ENCODE results near the gene SPOCK3.

The SPOCK3 gene

DNA sequence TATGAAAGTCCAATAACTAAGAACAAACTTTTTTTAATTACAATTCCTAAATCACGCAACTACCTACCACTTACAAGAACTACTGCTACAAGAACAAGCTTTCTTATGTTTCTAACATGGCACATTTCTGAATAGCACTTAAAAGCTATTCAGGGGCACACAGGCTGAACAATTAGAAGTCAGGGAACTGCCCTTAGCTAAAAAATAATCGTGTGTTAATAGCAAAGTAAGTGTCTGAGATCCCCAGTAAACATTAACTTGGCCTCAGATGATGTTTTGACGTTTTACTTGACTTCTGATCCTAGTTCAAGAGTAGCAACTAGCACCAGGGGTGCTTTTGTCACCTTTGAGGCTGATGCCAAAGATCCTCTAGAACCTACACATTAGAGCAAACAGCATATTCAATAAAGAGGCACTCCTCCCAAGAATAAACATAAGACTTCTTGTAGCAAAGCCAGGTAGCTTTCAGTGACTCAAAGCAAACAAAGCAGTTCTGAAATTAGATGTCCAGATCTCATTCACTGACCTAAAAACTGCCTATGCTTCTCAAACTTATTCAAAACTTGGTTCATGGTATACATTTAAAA lies 16.2 kb downstream of the SPOCK3 start:
- H3K9me3 Mint-ChIP-seq, result no peaks in the 10 kb centered on the region
- no peaks in the 10 kb centered on the region for H3K4me1 Mint-ChIP-seq (ENCODE audit: low read depth)
- H3K36me3 Mint-ChIP-seq (ENCODE audit: low read depth), result no peaks in the 10 kb centered on the region
- H3K27me3 Mint-ChIP-seq (ENCODE audit: low read depth), result no peaks in the 10 kb centered on the region
- H3K4me3 Mint-ChIP-seq, result no peak overlapping the region
- H3K27ac Mint-ChIP-seq, result no peak overlapping the region
- DNase-seq (ENCODE audit: low spot score), result no peak

DNA sequence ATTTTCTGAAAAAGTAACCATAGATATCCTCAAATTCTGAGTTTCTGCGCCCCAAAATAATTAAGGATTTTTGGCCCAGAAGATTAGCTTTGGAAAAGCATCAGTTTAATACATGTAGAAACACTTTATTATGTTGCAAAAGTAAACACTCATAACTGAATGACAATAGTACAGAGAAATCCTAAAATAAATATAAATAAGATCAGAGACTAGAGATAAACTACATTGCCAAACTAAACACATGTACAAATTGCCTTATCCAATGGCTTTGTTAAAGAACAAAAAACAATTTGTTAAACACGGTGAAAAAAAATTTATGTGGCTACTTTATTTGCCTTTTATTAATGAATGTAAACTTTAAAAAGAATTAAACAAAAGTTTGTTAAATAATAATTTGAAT lies 17.5 kb downstream of the SPOCK3 start:
- Mint-ChIP-seq H3K4me1 (ENCODE audit: low read depth) (no peaks in the 10 kb centered on the region), H3K4me3 (no peak overlapping the region), H3K9me3 (no peaks in the 10 kb centered on the region), H3K27me3 (ENCODE audit: low read depth) (no peaks in the 10 kb centered on the region), H3K36me3 (ENCODE audit: low read depth) (no peaks in the 10 kb centered on the region), H3K27ac (no peak overlapping the region)
- DNase-seq (ENCODE audit: low spot score), result no peak

DNA sequence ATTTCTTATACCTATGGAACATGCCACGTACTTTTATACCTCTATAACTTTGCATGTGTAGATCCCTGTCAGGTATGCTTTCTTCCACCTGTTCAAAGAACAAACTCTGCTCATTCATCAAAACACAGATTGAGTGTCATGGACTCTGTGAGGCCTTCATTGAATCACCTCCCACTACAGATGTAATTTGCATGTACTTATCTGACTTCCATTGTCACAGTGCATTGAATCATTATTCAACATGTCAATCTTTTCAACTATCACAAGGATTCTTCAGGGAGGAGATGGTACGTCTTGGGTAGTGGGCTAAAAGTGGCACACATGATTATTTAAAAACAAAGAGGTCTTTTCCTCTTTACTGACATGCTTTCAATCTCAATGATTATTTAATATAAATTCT lies 24.1 kb downstream of the SPOCK3 start:
- H3K27ac Mint-ChIP-seq, result no peak overlapping the region
- H3K36me3 Mint-ChIP-seq (ENCODE audit: low read depth), result no peaks in the 10 kb centered on the region
- no peak for DNase-seq (ENCODE audit: low spot score)
- no peak overlapping the region for H3K4me3 Mint-ChIP-seq
- no peaks in the 10 kb centered on the region for H3K4me1 Mint-ChIP-seq (ENCODE audit: low read depth)
- no peaks in the 10 kb centered on the region for H3K27me3 Mint-ChIP-seq (ENCODE audit: low read depth)
- H3K9me3 Mint-ChIP-seq, result no peaks in the 10 kb centered on the region

- Mint-ChIP-seq H3K27ac (no peak overlapping the region), H3K27me3 (ENCODE audit: low read depth) (no peaks in the 10 kb centered on the region), H3K36me3 (ENCODE audit: low read depth) (no peaks in the 10 kb centered on the region), H3K4me3 (no peak overlapping the region), H3K9me3 (no peaks in the 10 kb centered on the region), H3K4me1 (ENCODE audit: low read depth) (no peaks in the 10 kb centered on the region)
- DNase-seq (ENCODE audit: low spot score), result no peak
These were observed 37.8 kb downstream of the SPOCK3 start for GRCh38 chr4:167196344-167197012.

DNA sequence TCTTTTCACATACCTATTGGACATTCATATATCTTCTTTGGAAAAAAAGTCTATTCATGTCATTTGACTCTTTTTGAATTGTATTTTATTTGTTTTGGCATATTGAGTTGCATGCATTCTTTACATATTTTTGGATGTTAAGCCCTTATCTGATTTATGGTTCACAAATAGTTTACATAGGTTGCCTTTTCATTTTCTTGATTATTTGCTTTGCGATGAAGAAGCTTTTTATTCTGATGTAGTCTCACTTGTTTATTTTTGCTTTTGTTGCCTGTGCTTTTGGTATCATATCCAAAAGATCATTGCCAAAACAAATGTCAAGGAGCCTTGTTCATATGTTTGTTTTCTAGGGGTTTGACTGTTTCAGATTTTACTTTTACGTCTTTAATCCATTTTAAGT lies 43.9 kb downstream of the SPOCK3 start:
- no peak for DNase-seq (ENCODE audit: low spot score)
- no peaks in the 10 kb centered on the region for H3K9me3 Mint-ChIP-seq
- no peaks in the 10 kb centered on the region for H3K36me3 Mint-ChIP-seq (ENCODE audit: low read depth)
- no peak overlapping the region for H3K27ac Mint-ChIP-seq
- H3K27me3 Mint-ChIP-seq (ENCODE audit: low read depth), result no peaks in the 10 kb centered on the region
- H3K4me3 Mint-ChIP-seq, result no peak overlapping the region
- no peaks in the 10 kb centered on the region for H3K4me1 Mint-ChIP-seq (ENCODE audit: low read depth)

GRCh38 chr4:167185465-167185864 lies 48.8 kb downstream of the SPOCK3 start:
- Mint-ChIP-seq H3K36me3 (ENCODE audit: low read depth) (no peaks in the 10 kb centered on the region), H3K9me3 (no peaks in the 10 kb centered on the region), H3K27ac (no peak overlapping the region), H3K4me1 (ENCODE audit: low read depth) (no peaks in the 10 kb centered on the region), H3K27me3 (ENCODE audit: low read depth) (no peaks in the 10 kb centered on the region), H3K4me3 (no peak overlapping the region)
- DNase-seq (ENCODE audit: low spot score), result no peak

DNA sequence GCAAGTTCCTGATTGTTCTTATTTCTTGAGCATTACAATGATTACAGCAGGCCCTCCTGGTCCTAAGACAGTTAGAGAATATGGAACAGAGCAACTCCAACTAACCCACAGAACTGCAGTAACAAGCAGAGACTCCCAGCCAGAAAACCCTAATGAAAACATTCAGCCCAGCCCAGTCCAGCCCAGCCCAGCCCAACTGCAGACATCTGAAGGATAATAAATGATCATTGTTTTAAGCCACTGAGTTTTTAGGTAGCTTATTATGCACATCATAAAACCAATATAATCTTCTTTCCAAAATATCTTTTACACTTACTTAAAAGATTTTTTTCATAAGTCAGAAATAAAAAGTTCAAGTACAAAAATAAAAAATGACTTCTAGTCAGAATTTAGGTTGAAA lies 51.3 kb downstream of the SPOCK3 start:
- H3K27ac Mint-ChIP-seq, result no peak overlapping the region
- no peak overlapping the region for H3K4me3 Mint-ChIP-seq
- H3K9me3 Mint-ChIP-seq, result no peaks in the 10 kb centered on the region
- H3K4me1 Mint-ChIP-seq (ENCODE audit: low read depth), result no peaks in the 10 kb centered on the region
- no peak for DNase-seq (ENCODE audit: low spot score)
- no peaks in the 10 kb centered on the region for H3K27me3 Mint-ChIP-seq (ENCODE audit: low read depth)
- H3K36me3 Mint-ChIP-seq (ENCODE audit: low read depth), result no peaks in the 10 kb centered on the region

DNA sequence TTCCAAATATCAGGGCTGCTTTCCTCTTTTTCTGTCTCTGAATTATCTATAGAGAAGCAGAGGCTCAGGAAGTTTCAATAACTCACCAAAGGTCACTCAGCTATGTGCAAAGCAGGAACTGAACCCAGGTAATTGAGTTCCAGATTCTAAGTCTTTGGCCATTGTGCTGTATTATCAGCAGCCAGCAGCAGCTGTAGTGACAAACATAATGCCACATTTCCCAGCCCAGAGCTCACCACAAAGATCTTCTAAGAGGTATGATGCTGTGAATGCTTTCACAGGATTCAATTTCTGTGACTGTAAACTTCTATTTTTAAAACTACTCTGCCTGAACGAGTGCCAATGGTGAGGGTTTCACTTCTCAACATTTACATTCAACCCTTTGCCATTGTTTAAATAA lies 56.4 kb downstream of the SPOCK3 start:
- H3K27ac Mint-ChIP-seq, result no peak overlapping the region
- H3K4me3 Mint-ChIP-seq, result no peak overlapping the region
- no peaks in the 10 kb centered on the region for H3K9me3 Mint-ChIP-seq
- no peak for DNase-seq (ENCODE audit: low spot score)
- no peaks in the 10 kb centered on the region for H3K4me1 Mint-ChIP-seq (ENCODE audit: low read depth)
- H3K36me3 Mint-ChIP-seq (ENCODE audit: low read depth), result no peaks in the 10 kb centered on the region
- H3K27me3 Mint-ChIP-seq (ENCODE audit: low read depth), result no peaks in the 10 kb centered on the region

GRCh38 chr4:167176723-167177367 lies 57.4 kb downstream of the SPOCK3 start:
- Mint-ChIP-seq H3K36me3 (ENCODE audit: low read depth) (no peaks in the 10 kb centered on the region), H3K4me1 (ENCODE audit: low read depth) (no peaks in the 10 kb centered on the region), H3K27ac (no peak overlapping the region), H3K27me3 (ENCODE audit: low read depth) (no peaks in the 10 kb centered on the region), H3K9me3 (no peaks in the 10 kb centered on the region), H3K4me3 (no peak overlapping the region)
- no peak for DNase-seq (ENCODE audit: low spot score)

- H3K4me3 Mint-ChIP-seq, result no peak overlapping the region
- H3K27me3 Mint-ChIP-seq (ENCODE audit: low read depth), result no peaks in the 10 kb centered on the region
- H3K36me3 Mint-ChIP-seq (ENCODE audit: low read depth), result no peaks in the 10 kb centered on the region
- H3K27ac Mint-ChIP-seq, result no peak overlapping the region
- H3K4me1 Mint-ChIP-seq (ENCODE audit: low read depth), result no peaks in the 10 kb centered on the region
- no peaks in the 10 kb centered on the region for H3K9me3 Mint-ChIP-seq
- no peak for DNase-seq (ENCODE audit: low spot score)
These were observed 62.4 kb downstream of the SPOCK3 start for GRCh38 chr4:167171928-167172327.

- H3K4me1 Mint-ChIP-seq (ENCODE audit: low read depth), result no peaks in the 10 kb centered on the region
- H3K27ac Mint-ChIP-seq, result no peak overlapping the region
- no peak for DNase-seq (ENCODE audit: low spot score)
- H3K36me3 Mint-ChIP-seq (ENCODE audit: low read depth), result no peaks in the 10 kb centered on the region
- no peak overlapping the region for H3K4me3 Mint-ChIP-seq
- no peaks in the 10 kb centered on the region for H3K9me3 Mint-ChIP-seq
- H3K27me3 Mint-ChIP-seq (ENCODE audit: low read depth), result no peaks in the 10 kb centered on the region
These were observed 65.7 kb downstream of the SPOCK3 start for GRCh38 chr4:167168611-167169010.

- H3K36me3 Mint-ChIP-seq (ENCODE audit: low read depth), result no peaks in the 10 kb centered on the region
- H3K9me3 Mint-ChIP-seq, result peaks cover 4% of the 10 kb centered on the region
- H3K27me3 Mint-ChIP-seq (ENCODE audit: low read depth), result no peaks in the 10 kb centered on the region
- DNase-seq (ENCODE audit: low spot score), result no peak
- H3K27ac Mint-ChIP-seq, result no peak overlapping the region
- no peaks in the 10 kb centered on the region for H3K4me1 Mint-ChIP-seq (ENCODE audit: low read depth)
- H3K4me3 Mint-ChIP-seq, result no peak overlapping the region
These were observed 83.7 kb downstream of the SPOCK3 start for GRCh38 chr4:167150587-167150986.

GRCh38 chr4:167144605-167145004 lies 89.7 kb downstream of the SPOCK3 start:
- Mint-ChIP-seq H3K27me3 (ENCODE audit: low read depth) (no peaks in the 10 kb centered on the region), H3K4me3 (no peak overlapping the region), H3K4me1 (ENCODE audit: low read depth) (no peaks in the 10 kb centered on the region), H3K36me3 (ENCODE audit: low read depth) (no peaks in the 10 kb centered on the region), H3K27ac (no peak overlapping the region), H3K9me3 (peaks cover 4% of the 10 kb centered on the region)
- DNase-seq (ENCODE audit: low spot score), result no peak

DNA sequence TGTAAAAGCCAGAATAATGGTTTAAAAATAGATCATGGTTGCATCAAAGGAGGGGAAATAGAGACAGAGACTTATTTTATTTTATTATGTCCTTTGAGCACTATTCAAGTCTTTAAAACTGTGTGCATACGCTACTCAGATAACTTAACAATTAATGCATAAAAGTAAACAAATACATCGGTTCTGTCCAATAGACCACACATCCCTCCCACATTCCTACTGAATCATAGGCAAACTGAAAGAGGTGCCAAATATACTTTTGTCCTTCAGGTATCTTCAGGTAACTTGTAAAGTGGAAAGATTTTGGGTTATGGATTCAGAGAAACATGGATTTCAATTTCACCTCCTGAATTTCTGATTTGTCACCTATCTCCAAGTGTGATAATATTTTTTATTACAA lies 91.3 kb downstream of the SPOCK3 start:
- Mint-ChIP-seq H3K4me3 (no peak overlapping the region), H3K27me3 (ENCODE audit: low read depth) (no peaks in the 10 kb centered on the region), H3K36me3 (ENCODE audit: low read depth) (no peaks in the 10 kb centered on the region), H3K4me1 (ENCODE audit: low read depth) (no peaks in the 10 kb centered on the region), H3K9me3 (peaks cover 4% of the 10 kb centered on the region), H3K27ac (no peak overlapping the region)
- no peak for DNase-seq (ENCODE audit: low spot score)

- Mint-ChIP-seq H3K4me1 (ENCODE audit: low read depth) (no peaks in the 10 kb centered on the region), H3K27me3 (ENCODE audit: low read depth) (no peaks in the 10 kb centered on the region), H3K36me3 (ENCODE audit: low read depth) (no peaks in the 10 kb centered on the region), H3K9me3 (no peaks in the 10 kb centered on the region), H3K27ac (no peak overlapping the region), H3K4me3 (no peak overlapping the region)
- DNase-seq (ENCODE audit: low spot score), result no peak
These were observed 98.0 kb downstream of the SPOCK3 start for GRCh38 chr4:167136270-167136669.
